ENCODE measurements around the gene OR52A1. TPM values are rescaled to one million over a fixed set of nuclear protein-coding genes. Genes with fewer than 3 reads are reported as not detected.

Gene OR52A1
- total and polyA plus RNA-seq, 4 donors = not detected

- ATAC-seq (ENCODE audit: insufficient read depth, low FRiP score) = no peak
- 6 to 11% methylated on average over 4 of the region's 4 CpGs for WGBS, 2 donors
- no peaks in the 10 kb centered on the region for H3K36me3 ChIP-seq (ENCODE audit: control insufficient read depth in 4 of 4, insufficient read depth in 4 of 4, low read length in 4 of 4)
- H3K4me1 ChIP-seq (ENCODE audit: control insufficient read depth in 5 of 5, insufficient read depth in 5 of 5, low read length in 5 of 5) = no peaks in the 10 kb centered on the region
- no peaks in the 10 kb centered on the region for H3K27me3 ChIP-seq (ENCODE audit: control insufficient read depth in 3 of 3, insufficient read depth in 3 of 3, low read length in 2 of 3)
- H3K9ac ChIP-seq (ENCODE audit: insufficient read depth in 1 of 2, low read length in 2 of 2) = no peak overlapping the region
- no peaks in the 10 kb centered on the region for H3K9me3 ChIP-seq (ENCODE audit: control insufficient read depth in 4 of 4, insufficient read depth in 3 of 4, low read length in 3 of 4)
- peak; percentile 49 for TF ChIP-seq CTCF (IDR thresholded peaks at IDR 0.05; ENCODE audit: control extremely low read depth, extremely low read depth)
- H3K27ac ChIP-seq (ENCODE audit: low read depth in 1 of 2, low read length in 1 of 2) = no peak overlapping the region
- DNase-seq = peak; percentile 66 to 80 (median 76)
- H3K4me3 ChIP-seq = no peak overlapping the region
These were observed 30.6 kb downstream of the OR52A1 start for GRCh38 chr11:5123802-5124521.

DNA sequence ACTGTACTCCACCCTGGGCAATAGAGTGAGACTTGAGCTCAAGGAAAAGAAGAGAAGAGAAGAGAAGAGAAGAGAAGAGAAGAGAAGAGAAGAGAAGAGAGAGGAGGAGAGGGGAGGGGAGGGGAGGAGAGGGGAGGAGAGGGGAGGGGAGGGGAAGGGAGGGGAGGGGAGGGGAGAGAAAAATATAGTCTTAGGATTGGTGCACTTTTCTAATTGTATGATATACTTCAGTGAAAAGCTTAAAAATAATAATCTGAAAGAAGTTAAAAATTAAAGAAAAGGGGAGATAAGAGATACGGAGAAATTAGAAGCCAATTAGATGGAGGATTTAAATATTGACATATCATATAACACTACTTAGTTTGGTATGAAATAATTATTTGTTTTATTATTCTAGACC is 35.7 kb downstream of the OR52A1 start:
- ATAC-seq (ENCODE audit: insufficient read depth, low FRiP score) = no peak
- no peaks in the 10 kb centered on the region for H3K27me3 ChIP-seq (ENCODE audit: control insufficient read depth in 3 of 3, insufficient read depth in 3 of 3, low read length in 2 of 3)
- 78 to 96% methylated on average over 1 of the region's 1 CpG for WGBS, 2 donors

GRCh38 chr11:5117588-5117987 is 37.0 kb downstream of the OR52A1 start:
- TF ChIP-seq CTCF (IDR thresholded peaks at IDR 0.05; ENCODE audit: control extremely low read depth, extremely low read depth) = no peak
- no peak overlapping the region for H3K4me3 ChIP-seq
- no peak overlapping the region for H3K9ac ChIP-seq (ENCODE audit: insufficient read depth in 1 of 2, low read length in 2 of 2)

More for the DNA sequence above, 35.7 kb downstream of the OR52A1 start:
- TF ChIP-seq CTCF (IDR thresholded peaks at IDR 0.05; ENCODE audit: control extremely low read depth, extremely low read depth) = no peak
- Histone ChIP-seq H3K36me3 (ENCODE audit: control insufficient read depth in 4 of 4, insufficient read depth in 4 of 4, low read length in 4 of 4) (no peaks in the 10 kb centered on the region), H3K9ac (ENCODE audit: insufficient read depth in 1 of 2, low read length in 2 of 2) (no peak overlapping the region), H3K4me3 (no peak overlapping the region), H3K9me3 (ENCODE audit: control insufficient read depth in 4 of 4, insufficient read depth in 3 of 4, low read length in 3 of 4) (no peaks in the 10 kb centered on the region), H3K4me1 (ENCODE audit: control insufficient read depth in 5 of 5, insufficient read depth in 5 of 5, low read length in 5 of 5) (no peaks in the 10 kb centered on the region), H3K27ac (ENCODE audit: low read depth in 1 of 2, low read length in 1 of 2) (no peak overlapping the region)
- DNase-seq = no peak

DNA sequence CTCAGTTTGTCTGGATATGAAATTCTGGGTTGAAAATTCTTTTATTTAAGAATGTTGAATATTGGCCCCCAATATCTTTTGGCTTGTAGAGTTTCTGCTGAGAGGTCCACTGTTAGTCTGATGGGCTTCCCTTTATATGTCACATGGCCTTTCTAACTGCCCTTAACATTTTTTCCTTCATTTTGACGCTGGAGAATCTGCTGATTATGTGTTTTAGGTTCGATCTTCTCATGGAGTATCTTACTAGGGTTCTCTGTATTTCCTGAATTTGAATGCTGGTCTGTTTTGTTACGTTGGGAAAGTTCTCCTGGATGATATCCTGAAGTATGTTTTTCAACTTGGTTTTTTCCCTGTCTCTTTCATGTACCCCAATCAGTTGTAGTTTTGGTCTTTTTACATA is 39.2 kb downstream of the OR52A1 start:
- no peak for TF ChIP-seq CTCF (IDR thresholded peaks at IDR 0.05; ENCODE audit: control extremely low read depth, extremely low read depth)
- no peak for ATAC-seq (ENCODE audit: insufficient read depth, low FRiP score)
- 81 to 86% methylated on average over 3 of the region's 3 CpGs for WGBS, 2 donors

More at GRCh38 chr11:5117588-5117987, 37.0 kb downstream of the OR52A1 start:
- Histone ChIP-seq H3K27ac (ENCODE audit: low read depth in 1 of 2, low read length in 1 of 2) (no peak overlapping the region), H3K4me1 (ENCODE audit: control insufficient read depth in 5 of 5, insufficient read depth in 5 of 5, low read length in 5 of 5) (no peaks in the 10 kb centered on the region), H3K9me3 (ENCODE audit: control insufficient read depth in 4 of 4, insufficient read depth in 3 of 4, low read length in 3 of 4) (no peaks in the 10 kb centered on the region), H3K27me3 (ENCODE audit: control insufficient read depth in 3 of 3, insufficient read depth in 3 of 3, low read length in 2 of 3) (no peaks in the 10 kb centered on the region), H3K36me3 (ENCODE audit: control insufficient read depth in 4 of 4, insufficient read depth in 4 of 4, low read length in 4 of 4) (no peaks in the 10 kb centered on the region)
- DNase-seq (no peak), ATAC-seq (ENCODE audit: insufficient read depth, low FRiP score) (no peak)

More for the DNA sequence above, 39.2 kb downstream of the OR52A1 start:
- no peaks in the 10 kb centered on the region for H3K9me3 ChIP-seq (ENCODE audit: control insufficient read depth in 4 of 4, insufficient read depth in 3 of 4, low read length in 3 of 4)
- no peak overlapping the region for H3K9ac ChIP-seq (ENCODE audit: insufficient read depth in 1 of 2, low read length in 2 of 2)
- H3K4me3 ChIP-seq = no peak overlapping the region
- H3K27ac ChIP-seq (ENCODE audit: low read depth in 1 of 2, low read length in 1 of 2) = no peak overlapping the region
- no peaks in the 10 kb centered on the region for H3K36me3 ChIP-seq (ENCODE audit: control insufficient read depth in 4 of 4, insufficient read depth in 4 of 4, low read length in 4 of 4)
- H3K27me3 ChIP-seq (ENCODE audit: control insufficient read depth in 3 of 3, insufficient read depth in 3 of 3, low read length in 2 of 3) = no peaks in the 10 kb centered on the region
- DNase-seq = no peak
- H3K4me1 ChIP-seq (ENCODE audit: control insufficient read depth in 5 of 5, insufficient read depth in 5 of 5, low read length in 5 of 5) = no peaks in the 10 kb centered on the region
